Sigmoid colon (tissue), 4 donors: Measurements from ENCODE around the gene COIL.

Experiments
- CTCF ChIP-seq, 4 experiments: fragments of 450-650 bp in 3 of 4; fragments of 200-600 bp in 1 of 4; IDR thresholded peaks; one replicate each; pipeline ENCODE4 v1.5.1; 2016 to 2019; ENCODE audit warnings: antibody characterized with exemption in 4 of 4, mild to moderate bottlenecking in 3 of 4, moderate library complexity in 2 of 4
- EP300 ChIP-seq, 4 donors: sonication (generic); formaldehyde crosslinking; IDR thresholded peaks; one replicate each; pipeline ENCODE4 v1.6.1; 2017; ENCODE audit warnings: antibody characterized with exemption in 4 of 4
- POLR2A ChIP-seq, 2 donors: fragments of 450-650 bp; IDR thresholded peaks; one replicate each; pipeline ENCODE4 v1.6.1; 2016; ENCODE audit warnings: antibody characterized with exemption in 2 of 2, mild to moderate bottlenecking in 2 of 2, moderate library complexity in 2 of 2
- POLR2AphosphoS5 ChIP-seq, 4 donors: sonication (generic); formaldehyde crosslinking; IDR thresholded peaks; one replicate each; pipeline ENCODE4 v1.6.1; 2017; ENCODE audit warnings: antibody characterized with exemption in 4 of 4

GRCh38 chr17:56897646-56898424, 63.0 kb downstream of the COIL start:
- TF ChIP-seq POLR2A (IDR thresholded peaks at IDR 0.05) (no peak), CTCF (IDR thresholded peaks at IDR 0.05) (no peak), POLR2AphosphoS5 (IDR thresholded peaks at IDR 0.05) (no peak), EP300 (IDR thresholded peaks at IDR 0.05) (no peak)
